Hepatocyte (in vitro differentiated cells): Measurements from ENCODE around the gene CD34. TPM values are rescaled to one million over a fixed set of nuclear protein-coding genes. Genes with fewer than 3 reads are reported as not detected.

Source experiments
- DNase-seq: peaks from one replicate; pipeline ENCODE4 v3.0.0-alpha.2; 2016; ENCODE audit warnings: low spot score
- H2AFZ ChIP-seq: fragments of 200-600 bp; sonication (generic); 2 replicates; pipeline ENCODE4 v1.6.0; 2016; ENCODE audit warnings: antibody characterized with exemption, mild to moderate bottlenecking
- H3K27ac ChIP-seq: fragments of 200-600 bp; sonication (generic); 2 replicates; pipeline ENCODE4 v1.5.1; 2016; ENCODE audit warnings: mild to moderate bottlenecking
- H3K27me3 ChIP-seq: fragments of 200-600 bp; sonication (generic); 2 replicates; pipeline ENCODE4 v1.6.1; 2016
- H3K36me3 ChIP-seq: fragments of 200-600 bp; sonication (generic); replicated peaks from 2 replicates; pipeline ENCODE4 v1.5.1; 2016; ENCODE audit warnings: low read depth; ENCODE audit not compliant: insufficient read depth
- H3K4me1 ChIP-seq: fragments of 200-600 bp; sonication (generic); 2 replicates; pipeline ENCODE4 v1.5.1; 2016; ENCODE audit warnings: mild to moderate bottlenecking, moderate library complexity; ENCODE audit not compliant: insufficient read depth
- H3K4me2 ChIP-seq: fragments of 200-600 bp; sonication (generic); 2 replicates; pipeline ENCODE4 v1.6.0; 2016
- H3K4me3 ChIP-seq: fragments of 200-600 bp; sonication (generic); 2 replicates; pipeline ENCODE4 v1.5.1; 2016; ENCODE audit warnings: mild to moderate bottlenecking
- H3K79me2 ChIP-seq: fragments of 200-600 bp; sonication (generic); 2 replicates; pipeline ENCODE4 v1.6.0; 2017; ENCODE audit warnings: mild to moderate bottlenecking
- H3K9me2 ChIP-seq: fragments of 200-600 bp; sonication (generic); replicated peaks from 2 replicates; pipeline ENCODE4 v1.6.0; 2017; ENCODE audit warnings: mild to moderate bottlenecking; ENCODE audit not compliant: insufficient read depth
- H3K9me3 ChIP-seq: fragments of 200-600 bp; sonication (generic); 2 replicates; pipeline ENCODE4 v1.5.1; 2016; ENCODE audit warnings: low read depth, mild to moderate bottlenecking
- H4K20me1 ChIP-seq: fragments of 200-600 bp; sonication (generic); 2 replicates; pipeline ENCODE4 v1.6.0; 2016; ENCODE audit warnings: mild to moderate bottlenecking; ENCODE audit not compliant: insufficient read depth, poor library complexity, severe bottlenecking
- EZH2 ChIP-seq: fragments of 200-600 bp; sonication (generic); IDR thresholded peaks from 2 replicates; pipeline ENCODE4 v1.6.1; 2016; ENCODE audit warnings: antibody characterized with exemption, mild to moderate bottlenecking, borderline replicate concordance
- EZH2phosphoT487 ChIP-seq: fragments of 200-600 bp; sonication (generic); IDR thresholded peaks from one replicate; pipeline ENCODE4 v1.6.1; 2018; ENCODE audit warnings: antibody characterized with exemption, mild to moderate bottlenecking, low read depth, moderate library complexity; ENCODE audit not compliant: unreplicated experiment, severe bottlenecking
- WGBS: methylation state at CpG from one replicate; pipeline ENCODE4 v1.1.6; 2016; ENCODE audit warnings: low lambda C conversion rate; ENCODE audit errors: missing lambda C conversion rate; 5-methylcytosine and 5-hydroxymethylcytosine counted together
- polyA plus RNA-seq: library from polyadenylated mRNA; unstranded; fragments of >200 nt; fragmentation: Nextera tagmentation; extraction: Ambion mirVana; gene quantifications from 2 replicates; pipeline ENCODE4 v1.2.1, GENCODE V29; 2016
- total RNA-seq: library from RNA; depleted of rRNA; stranded (reverse); fragments of >200 nt; gene quantifications from 2 replicates; pipeline ENCODE4 v1.2.3, GENCODE V29; 2014
- TF ChIP-seq, protein P1 (sequence below): fragments of 200-600 bp; sonication (generic); IDR thresholded peaks from 2 replicates; pipeline ENCODE4 v1.5.1; 2016; ENCODE audit warnings: antibody characterized with exemption, mild to moderate bottlenecking; ENCODE audit not compliant: poor library complexity

The CD34 gene
- total and polyA plus RNA-seq, 2 experiments from 2014 or later = 0.90 to 2.4 TPM

- H2AFZ ChIP-seq = no peak overlapping the region
- H4K20me1 ChIP-seq = no peaks in the 10 kb centered on the region
- H3K79me2 ChIP-seq = peaks cover 6% of the 10 kb centered on the region
- H3K27me3 ChIP-seq = no peaks in the 10 kb centered on the region
- no peak overlapping the region for H3K27ac ChIP-seq
- H3K36me3 ChIP-seq = no peaks in the 10 kb centered on the region
- 93% methylated on average over 8 of the region's 8 CpGs for WGBS
- no peak overlapping the region for H3K4me2 ChIP-seq
- H3K4me1 ChIP-seq = peaks cover 12% of the 10 kb centered on the region
- no peaks in the 10 kb centered on the region for H3K9me3 ChIP-seq
- no peaks in the 10 kb centered on the region for H3K9me2 ChIP-seq
- TF ChIP-seq, protein P1, sequence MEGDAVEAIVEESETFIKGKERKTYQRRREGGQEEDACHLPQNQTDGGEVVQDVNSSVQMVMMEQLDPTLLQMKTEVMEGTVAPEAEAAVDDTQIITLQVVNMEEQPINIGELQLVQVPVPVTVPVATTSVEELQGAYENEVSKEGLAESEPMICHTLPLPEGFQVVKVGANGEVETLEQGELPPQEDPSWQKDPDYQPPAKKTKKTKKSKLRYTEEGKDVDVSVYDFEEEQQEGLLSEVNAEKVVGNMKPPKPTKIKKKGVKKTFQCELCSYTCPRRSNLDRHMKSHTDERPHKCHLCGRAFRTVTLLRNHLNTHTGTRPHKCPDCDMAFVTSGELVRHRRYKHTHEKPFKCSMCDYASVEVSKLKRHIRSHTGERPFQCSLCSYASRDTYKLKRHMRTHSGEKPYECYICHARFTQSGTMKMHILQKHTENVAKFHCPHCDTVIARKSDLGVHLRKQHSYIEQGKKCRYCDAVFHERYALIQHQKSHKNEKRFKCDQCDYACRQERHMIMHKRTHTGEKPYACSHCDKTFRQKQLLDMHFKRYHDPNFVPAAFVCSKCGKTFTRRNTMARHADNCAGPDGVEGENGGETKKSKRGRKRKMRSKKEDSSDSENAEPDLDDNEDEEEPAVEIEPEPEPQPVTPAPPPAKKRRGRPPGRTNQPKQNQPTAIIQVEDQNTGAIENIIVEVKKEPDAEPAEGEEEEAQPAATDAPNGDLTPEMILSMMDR = no peak
- no peak for TF ChIP-seq EZH2
- TF ChIP-seq EZH2phosphoT487 = no peak
- no peak overlapping the region for H3K4me3 ChIP-seq
- DNase-seq = no peak
Measured at GRCh38 chr1:207849646-207850045, 61.3 kb downstream of the CD34 start.

- TF ChIP-seq EZH2 (no peak), EZH2phosphoT487 (no peak)
- TF ChIP-seq, protein P1 = no peak
- no peak for DNase-seq
- Histone ChIP-seq H3K4me2 (no peak overlapping the region), H3K79me2 (peaks cover 6% of the 10 kb centered on the region), H4K20me1 (no peaks in the 10 kb centered on the region), H2AFZ (no peak overlapping the region), H3K9me2 (no peaks in the 10 kb centered on the region), H3K4me1 (peaks cover 12% of the 10 kb centered on the region), H3K9me3 (no peaks in the 10 kb centered on the region), H3K36me3 (no peaks in the 10 kb centered on the region), H3K4me3 (no peak overlapping the region), H3K27ac (no peak overlapping the region), H3K27me3 (no peaks in the 10 kb centered on the region)
- 76% methylated on average over 3 of the region's 3 CpGs for WGBS
Measured at GRCh38 chr1:207849016-207849415, 61.9 kb downstream of the CD34 start.

- 62% methylated on average over 5 of the region's 5 CpGs for WGBS
- H2AFZ ChIP-seq = no peak overlapping the region
Measured at GRCh38 chr1:207848234-207848633, 62.7 kb downstream of the CD34 start.

More at GRCh38 chr1:207848234-207848633, 62.7 kb downstream of the CD34 start:
- H3K27ac ChIP-seq = peak overlapping the region; percentile 87
- peak; percentile 71 for DNase-seq
- H3K9me2 ChIP-seq = no peaks in the 10 kb centered on the region
- no peak overlapping the region for H3K4me3 ChIP-seq
- TF ChIP-seq EZH2phosphoT487 (no peak), EZH2 (no peak)
- TF ChIP-seq, protein P1 = no peak
- peaks cover 6% of the 10 kb centered on the region for H3K79me2 ChIP-seq
- no peaks in the 10 kb centered on the region for H3K27me3 ChIP-seq
- H3K9me3 ChIP-seq = no peaks in the 10 kb centered on the region
- H4K20me1 ChIP-seq = no peaks in the 10 kb centered on the region
- H3K36me3 ChIP-seq = no peaks in the 10 kb centered on the region
- peaks cover 9% of the 10 kb centered on the region for H3K4me1 ChIP-seq
- peak overlapping the region; percentile 30 for H3K4me2 ChIP-seq
